NCI-H524 treated with DMSO at 0.1 percent for 48 hours (cell line): ENCODE measurements around the gene AFAP1L1.
"Not testable (repeated sequence)": the region's sequence is repeated elsewhere in the genome, so short reads cannot be mapped to it uniquely, and the experiment has no call there.

Source experiments
- DNase-seq: peaks from one replicate; lab custom pipeline; 2025; lab: John Stamatoyannopoulos, UW

The AFAP1L1 gene

GRCh38 chr5:149374303-149374702 lies 102.6 kb downstream of the AFAP1L1 start:
- DNase-seq = no peak

- no peak for DNase-seq
Measured at GRCh38 chr5:149374801-149375200, 103.1 kb downstream of the AFAP1L1 start.

DNA sequence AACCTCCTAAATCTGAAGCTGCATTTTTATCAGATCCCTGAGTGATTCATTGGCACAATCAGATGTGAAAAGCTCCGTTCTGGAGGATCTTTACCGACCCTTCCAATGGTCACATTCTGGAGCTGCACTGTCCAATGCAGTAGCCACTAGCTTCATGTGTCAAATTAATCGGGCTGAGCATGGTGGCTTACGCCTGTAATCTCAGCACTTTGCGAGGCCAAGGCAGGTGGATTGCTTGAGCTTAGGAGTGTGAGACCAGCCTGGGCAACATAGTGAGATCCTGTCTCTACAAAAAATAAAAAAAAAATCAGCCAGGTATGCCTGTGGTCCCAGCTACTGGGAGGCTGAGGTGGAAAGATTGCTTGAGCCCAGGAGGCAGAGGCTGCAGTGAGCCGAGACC lies 103.8 kb downstream of the AFAP1L1 start:
- no peak for DNase-seq

GRCh38 chr5:149376104-149376503 lies 104.4 kb downstream of the AFAP1L1 start:
- no peak for DNase-seq

GRCh38 chr5:149376711-149377447 lies 105.2 kb downstream of the AFAP1L1 start:
- no peak for DNase-seq

DNA sequence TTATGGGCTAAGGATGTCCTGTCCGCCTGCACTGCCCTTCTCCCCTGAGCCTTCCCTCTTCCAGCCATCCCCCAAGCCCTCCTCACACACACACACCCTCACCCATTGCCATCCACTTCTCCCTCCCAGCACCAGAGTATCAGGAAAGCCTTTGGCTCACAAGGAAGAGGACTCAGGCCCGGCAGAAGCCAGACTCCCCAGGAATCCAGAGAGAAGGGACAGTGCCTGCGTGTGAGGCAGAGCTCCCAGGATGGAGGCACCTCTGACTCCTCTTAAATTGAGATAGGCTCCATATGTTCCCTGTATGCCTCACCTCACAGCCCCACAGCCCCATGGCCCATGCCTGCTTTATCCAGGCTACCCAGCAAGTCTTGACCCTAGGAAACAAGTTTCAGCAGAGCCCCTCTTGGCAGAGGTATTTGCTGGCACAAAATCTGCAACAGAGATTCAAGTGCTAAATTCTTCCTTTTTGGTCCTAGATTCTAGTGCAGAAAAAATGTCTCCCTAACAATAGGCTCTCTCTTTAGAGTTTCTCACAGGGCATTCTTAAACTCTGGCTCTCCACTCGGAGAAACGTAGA lies 106.7 kb downstream of the AFAP1L1 start:
- DNase-seq = no peak

DNA sequence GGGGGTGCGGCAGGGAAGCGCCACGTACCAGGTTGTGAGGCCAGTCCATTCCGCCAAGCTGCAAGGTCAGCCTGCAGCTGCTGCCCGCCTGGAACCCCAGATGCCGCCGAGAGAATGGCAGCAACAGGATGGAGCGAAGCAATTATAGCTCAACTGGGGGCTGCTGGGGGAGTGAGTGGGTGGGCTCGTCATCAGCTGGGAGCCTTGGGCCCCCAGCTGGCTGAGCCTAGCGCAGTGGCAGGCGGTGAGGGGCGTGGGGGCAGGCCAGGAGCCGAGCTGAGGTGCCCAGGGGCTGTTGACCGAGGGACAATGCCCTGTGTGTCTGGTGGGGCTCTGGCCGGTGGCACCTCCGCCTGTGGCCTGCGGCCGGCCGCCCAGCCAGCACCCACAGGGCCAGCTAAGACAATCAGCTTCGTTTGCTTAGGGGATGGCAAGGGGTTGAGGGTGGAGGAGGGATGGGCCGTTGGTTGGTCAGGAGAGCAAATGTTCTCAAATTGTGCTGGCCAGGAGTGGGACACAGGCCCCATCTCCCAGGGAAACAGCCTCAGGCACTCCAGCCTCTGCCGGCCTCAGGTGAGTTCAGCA lies 107.6 kb downstream of the AFAP1L1 start, which contains the start of gene IL17B:
Gene IL17B (minus strand): TSS at position 116 of the 585 bp plus-strand sequence. CDS start 67 bp downstream, at position 49.
- no peak for DNase-seq

GRCh38 chr5:149379818-149380374 lies 108.2 kb downstream of the AFAP1L1 start:
- DNase-seq = no peak

- DNase-seq = no peak
Measured at GRCh38 chr5:149380466-149381121, 108.9 kb downstream of the AFAP1L1 start.

- no peak for DNase-seq
Measured at GRCh38 chr5:149381261-149381985, 109.8 kb downstream of the AFAP1L1 start.

- DNase-seq = no peak
Measured at GRCh38 chr5:149381986-149382338, 110.3 kb downstream of the AFAP1L1 start.

DNA sequence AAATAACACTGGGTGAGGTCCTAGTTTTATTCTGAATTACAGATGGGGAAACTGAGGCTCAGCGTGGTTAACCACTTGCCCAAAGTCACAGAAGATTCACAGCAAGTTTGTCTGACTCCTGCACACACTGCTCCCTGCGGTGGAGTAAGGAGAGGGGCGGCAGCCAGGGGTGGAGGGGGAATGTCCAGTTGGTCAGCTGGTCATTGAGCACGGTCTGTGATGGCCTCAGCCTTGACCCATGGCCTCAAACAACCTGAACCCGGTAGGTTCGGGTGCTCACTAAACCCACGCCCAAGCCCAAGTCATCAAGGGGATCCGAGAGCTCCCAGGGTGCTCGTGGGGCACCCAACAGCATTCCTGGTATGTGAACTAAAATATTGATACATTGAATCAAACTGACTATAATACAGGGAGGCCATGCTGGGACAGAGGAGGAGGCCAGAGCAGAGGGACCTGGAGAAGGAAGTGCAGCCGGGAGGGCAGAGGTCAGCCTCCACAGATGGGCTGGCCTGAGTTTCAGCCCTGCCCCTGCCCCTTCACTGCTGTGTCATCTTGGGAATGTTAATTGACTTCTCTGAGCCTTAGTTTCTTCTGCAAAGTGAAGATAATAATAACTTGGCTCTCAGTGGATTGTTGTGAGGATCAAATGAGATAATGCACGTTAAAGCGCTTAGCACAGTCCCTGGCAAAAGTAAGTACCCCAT lies 111.0 kb downstream of the AFAP1L1 start:
- DNase-seq = no peak

- DNase-seq = no peak
Measured at GRCh38 chr5:149383399-149383798, 111.7 kb downstream of the AFAP1L1 start.

- no peak for DNase-seq
Measured at GRCh38 chr5:149386166-149386565, 114.5 kb downstream of the AFAP1L1 start.

- no peak for DNase-seq
Measured at GRCh38 chr5:149387081-149387631, 115.5 kb downstream of the AFAP1L1 start.

GRCh38 chr5:149387982-149388381 lies 116.3 kb downstream of the AFAP1L1 start:
- DNase-seq = no peak

DNA sequence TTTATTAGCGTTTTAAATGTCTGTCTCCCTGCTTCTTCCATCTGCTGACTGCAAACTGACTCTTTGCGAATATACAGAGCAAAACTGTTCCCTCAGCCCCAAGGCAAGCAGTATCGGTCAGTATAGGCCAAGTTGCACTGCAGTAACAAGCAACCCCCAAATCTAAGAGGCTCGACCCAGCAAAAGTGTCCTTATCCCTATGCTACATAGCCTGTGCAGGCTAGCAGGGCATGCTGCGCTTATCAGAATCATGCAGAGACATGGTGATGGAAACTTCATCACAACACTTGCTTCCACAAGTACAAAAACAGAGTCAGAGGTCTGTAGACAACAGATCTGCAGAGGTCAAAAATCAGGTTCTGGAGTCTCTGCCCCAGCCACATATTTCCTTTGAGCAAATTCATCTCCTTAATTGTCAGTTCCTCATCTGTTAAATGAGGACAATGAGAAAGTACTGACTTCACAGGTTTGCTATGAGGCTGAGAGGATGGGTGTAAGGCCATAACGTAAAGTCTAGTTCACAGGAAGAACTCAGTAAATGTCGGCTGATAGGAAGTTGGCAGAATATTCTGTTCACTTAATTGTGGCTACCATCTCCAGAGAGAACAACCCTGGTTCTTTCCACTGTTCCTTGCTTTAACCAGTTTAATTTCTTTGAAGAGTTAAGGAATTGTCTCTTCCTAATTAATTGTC lies 117.0 kb downstream of the AFAP1L1 start:
- no peak for DNase-seq

GRCh38 chr5:149389552-149390495 lies 118.2 kb downstream of the AFAP1L1 start:
- peak; percentile 14 for DNase-seq

DNA sequence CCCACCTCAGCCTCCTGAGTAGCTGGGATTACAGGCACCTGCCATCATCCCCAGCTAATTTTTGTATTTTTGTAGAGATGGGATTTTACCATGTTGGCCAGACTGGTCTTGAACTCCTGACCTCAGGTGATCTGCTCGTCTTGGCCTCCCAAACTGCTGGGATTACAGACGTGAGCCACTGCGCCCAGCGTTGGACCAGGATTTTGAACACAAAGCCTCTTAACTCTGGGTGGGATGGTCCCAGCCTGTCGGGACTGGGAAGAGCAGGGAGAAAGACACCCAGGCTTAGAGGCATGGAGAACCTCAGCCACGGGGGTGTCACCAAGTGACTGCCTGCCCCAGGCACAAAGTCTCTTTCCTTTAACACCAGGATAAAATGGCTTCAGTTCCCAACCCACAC lies 119.4 kb downstream of the AFAP1L1 start:
- not testable (repeated sequence) for DNase-seq
